ENCODE measurements around the gene LRRC4C. TPM values are rescaled to one million over a fixed set of nuclear protein-coding genes. Genes with fewer than 3 reads are reported as not detected.

Gene LRRC4C
- total RNA-seq, 1 experiment from 2014 or later: 0.13 TPM

- H3K4me1 ChIP-seq (ENCODE audit: insufficient read depth, low read length): no peaks in the 10 kb centered on the region
- H3K27ac Mint-ChIP-seq: peak overlapping the region in 1 of 3 experiments; percentile 86; a peak in 1 of 7 replicates
- H3K27me3 Mint-ChIP-seq (ENCODE audit: low read depth): no peaks in the 10 kb centered on the region
- H3K23ac ChIP-seq (ENCODE audit: insufficient read length, low read depth, low read length): no peak overlapping the region
- H4K5ac ChIP-seq (ENCODE audit: insufficient read length, low read depth, low read length): no peak overlapping the region
- no peak overlapping the region for H3K56ac ChIP-seq (ENCODE audit: insufficient read length, low read depth, low read length)
- no peak overlapping the region for H2BK20ac ChIP-seq (ENCODE audit: low read depth, low read length, poor library complexity, severe bottlenecking)
- H3K23me2 ChIP-seq (ENCODE audit: insufficient read length, low read depth, low read length, poor library complexity, severe bottlenecking): no peaks in the 10 kb centered on the region
- no peak overlapping the region for H2BK120ac ChIP-seq (ENCODE audit: low read depth, low read length, poor library complexity, severe bottlenecking)
- H3K4me1 Mint-ChIP-seq: peaks cover 8 to 9% of the 10 kb centered on the region in 2 experiments
- H3K36me3 Mint-ChIP-seq (ENCODE audit: insufficient read depth in 1 of 3, low read depth in 3 of 3): peaks cover 0 to 9% (median 0%) of the 10 kb centered on the region in 3 experiments; a peak in 3 of 7 replicates
- no peak overlapping the region for H2AFZ ChIP-seq (ENCODE audit: low read length)
- WGBS (ENCODE audit: extremely low coverage, insufficient read length, low lambda C conversion rate): no CpG with 5 or more reads among the region's 13 CpGs
- H3K4me3 Mint-ChIP-seq: no peak overlapping the region
- peaks cover 4 to 6% of the 10 kb centered on the region in 2 experiments; a peak in 4 of 5 replicates for H3K9me3 Mint-ChIP-seq
- H3K18ac ChIP-seq (ENCODE audit: insufficient read length, low read depth, low read length): no peak overlapping the region
- H3K27me3 ChIP-seq (ENCODE audit: insufficient read depth, low read length): no peaks in the 10 kb centered on the region
- H2BK5ac ChIP-seq (ENCODE audit: insufficient read length, low read length): no peak overlapping the region
- H2BK15ac ChIP-seq (ENCODE audit: low read depth, low read length): no peak overlapping the region
- no peak overlapping the region for H3K4me2 ChIP-seq (ENCODE audit: insufficient read depth, insufficient read length, low read length)
- H4K20me1 ChIP-seq (ENCODE audit: control insufficient read depth, insufficient read depth, insufficient read length): no peaks in the 10 kb centered on the region
- TF ChIP-seq CTCF (conservative IDR thresholded peaks at IDR 0.05): no peak
- no peaks in the 10 kb centered on the region for H3K9me3 ChIP-seq (ENCODE audit: control insufficient read depth, low read depth, low read length)
- no peak overlapping the region for H2AK5ac ChIP-seq (ENCODE audit: insufficient read length, low read length)
- H3T11ph ChIP-seq (ENCODE audit: low read length): no peak overlapping the region
- no peaks in the 10 kb centered on the region for H3K79me2 ChIP-seq (ENCODE audit: insufficient read depth, low read length)
- no peak overlapping the region for H3K14ac ChIP-seq (ENCODE audit: insufficient read depth, low read length)
- H3K4ac ChIP-seq (ENCODE audit: low read depth, low read length): no peak overlapping the region
- H4K91ac ChIP-seq (ENCODE audit: insufficient read length, low read depth, low read length): no peak overlapping the region
- no peak for DNase-seq
- H3K9ac ChIP-seq (ENCODE audit: extremely low read depth, insufficient read length, low read length): no peak overlapping the region
- no peaks in the 10 kb centered on the region for H3K79me1 ChIP-seq (ENCODE audit: insufficient read depth, low read depth, low read length, poor library complexity, severe bottlenecking)
- H4K8ac ChIP-seq (replicated peaks; ENCODE audit: insufficient read length, low read depth, low read length): no peak overlapping the region
- no peak overlapping the region for H3K27ac ChIP-seq (ENCODE audit: insufficient read length, low read depth, low read length)
- no peak overlapping the region for H2BK12ac ChIP-seq (ENCODE audit: insufficient read length, low read depth, low read length)
Measured at GRCh38 chr11:40099426-40100161, 1359.9 kb downstream of the LRRC4C start.

Measured in H9 (cell line).